PC-9 (cell line): ENCODE measurements around the gene RGS19. TPM values are rescaled to one million over a fixed set of nuclear protein-coding genes. Genes with fewer than 3 reads are reported as not detected.

ENCODE experiments used
- BruUV-seq: library from RNA; stranded (reverse); fragments of 400-500 nt; replicated peaks from 2 replicates; lab custom pipeline; 2021; lab: Mats Ljungman, UMichigan
- CTCF ChIA-PET: fragments of 300-600 bp; sonication (Branson Sonifier 250); formaldehyde crosslinking; loops from one replicate; lab custom pipeline; 2022; ENCODE audit warnings: antibody characterized with exemption; lab: Charles Lee
- POLR2A ChIA-PET: fragments of 300-600 bp; sonication (Branson Sonifier 250); formaldehyde crosslinking; loops from one replicate; lab custom pipeline; 2022; ENCODE audit warnings: antibody characterized with exemption; ENCODE audit not compliant: unreplicated experiment; lab: Charles Lee
- DNase-seq, 2 experiments: peaks; one replicate each; pipeline versions ENCODE4 v3.0.0 to v3.0.0-alpha.2; 2015 to 2022; ENCODE audit warnings: mixed read lengths in 1 of 2
- H2AFZ ChIP-seq: fragments of 200-600 bp; sonication (generic); 2 replicates; pipeline ENCODE4 v1.8.1; 2017; ENCODE audit warnings: antibody characterized with exemption
- H3F3A ChIP-seq: fragments of 200-600 bp; sonication (generic); 2 replicates; pipeline ENCODE4 v1.8.1; 2017; ENCODE audit warnings: antibody characterized with exemption, mild to moderate bottlenecking, low read depth; ENCODE audit not compliant: insufficient read depth
- H3K27ac ChIP-seq: fragments of 200-600 bp; sonication (generic); 2 replicates; pipeline ENCODE4 v1.6.1; 2016; ENCODE audit warnings: mixed run types
- H3K27me3 ChIP-seq: fragments of 200-600 bp; sonication (generic); 2 replicates; pipeline ENCODE4 v1.6.1; 2016; ENCODE audit warnings: low read depth, mixed run types; ENCODE audit not compliant: insufficient read depth
- H3K36me3 ChIP-seq: fragments of 200-600 bp; sonication (generic); 2 replicates; pipeline ENCODE4 v1.6.1; 2016; ENCODE audit warnings: low read depth, mixed run types
- H3K4me1 ChIP-seq: fragments of 200-600 bp; sonication (generic); replicated peaks from 2 replicates; pipeline ENCODE4 v1.6.1; 2016; ENCODE audit warnings: mixed run types; ENCODE audit not compliant: insufficient read depth
- H3K4me2 ChIP-seq: fragments of 200-600 bp; sonication (generic); 2 replicates; pipeline ENCODE4 v1.6.1; 2017; ENCODE audit warnings: mixed run types
- H3K4me3 ChIP-seq: fragments of 200-600 bp; sonication (generic); 2 replicates; pipeline ENCODE4 v1.6.1; 2016; ENCODE audit warnings: mixed run types
- H3K79me2 ChIP-seq: fragments of 200-600 bp; sonication (generic); 2 replicates; pipeline ENCODE4 v1.6.1; 2017; ENCODE audit warnings: low read depth, mixed run types
- H3K9me2 ChIP-seq: fragments of 200-600 bp; sonication (generic); 2 replicates; pipeline ENCODE4 v1.8.1; 2017; ENCODE audit warnings: mild to moderate bottlenecking; ENCODE audit not compliant: insufficient read depth
- H3K9me3 ChIP-seq: fragments of 200-600 bp; sonication (generic); 2 replicates; pipeline ENCODE4 v1.8.1; 2016; ENCODE audit warnings: low read depth; ENCODE audit not compliant: insufficient read depth
- H4K20me1 ChIP-seq: fragments of 200-600 bp; sonication (generic); 2 replicates; pipeline ENCODE4 v1.8.1; 2017; ENCODE audit not compliant: insufficient read depth
- CTCF ChIP-seq: fragments of 200-600 bp; sonication (generic); conservative IDR thresholded peaks from 2 replicates; pipeline ENCODE4 v1.6.1; 2017; ENCODE audit warnings: mixed run types, antibody characterized with exemption, mild to moderate bottlenecking, moderate library complexity
- EZH2 ChIP-seq: fragments of 200-600 bp; sonication (generic); IDR thresholded peaks from 2 replicates; pipeline ENCODE4 v1.8.0; 2017; ENCODE audit warnings: antibody characterized with exemption, low read depth
- intact Hi-C: fragments of 100-400 bp; cut with micrococcal nuclease; formaldehyde crosslinking; loops from one replicate; pipeline ENCODE4 v1.10.0; 2022; ENCODE audit not compliant: unreplicated experiment
- total RNA-seq: library from RNA; stranded (reverse); gene quantifications from 2 replicates; pipeline ENCODE4 v1.2.3, GENCODE V29; 2021

RGS19 gene
- total RNA-seq, 1 experiment from 2014 or later: 33.3 TPM

- Histone ChIP-seq H3K27ac (peak overlapping the region; percentile 22; the same call in 1 of the 2 replicates), H3F3A (peaks cover 20% of the 10 kb centered on the region; the same call in 1 of the 2 replicates), H4K20me1 (peaks cover 11% of the 10 kb centered on the region), H3K36me3 (no peaks in the 10 kb centered on the region), H3K9me3 (no peaks in the 10 kb centered on the region), H3K27me3 (no peaks in the 10 kb centered on the region), H3K4me1 (peaks cover 47% of the 10 kb centered on the region), H3K79me2 (peaks cover 19% of the 10 kb centered on the region), H2AFZ (no peak overlapping the region), H3K9me2 (no peaks in the 10 kb centered on the region), H3K4me3 (no peak overlapping the region), H3K4me2 (peak overlapping the region; percentile 96)
- ChIA-PET POLR2A (interaction anchor here (0.6 to 1.0 kb wide), 3 partner anchors 68 to 424 kb away, joined by 3 to 8 read pairs (median 3); no protein-coding TSS in a partner anchor), CTCF (interaction anchor here (1.2 to 1.3 kb wide), 2 partner anchors 26 to 527 kb away, joined by 4 to 5 read pairs; no protein-coding TSS in a partner anchor)
- no peak for DNase-seq
- no TSS peak for BruUV-seq
- TF ChIP-seq CTCF (no peak), EZH2 (no peak)
- intact Hi-C loops: loop anchor here (10.0 kb wide), 1 partner anchor 201 kb away; the partner anchor contains the start of genes ABHD16B and TPD52L2
Measured at GRCh38 chr20:64065062-64065973, 14.0 kb downstream of the RGS19 start.

DNA sequence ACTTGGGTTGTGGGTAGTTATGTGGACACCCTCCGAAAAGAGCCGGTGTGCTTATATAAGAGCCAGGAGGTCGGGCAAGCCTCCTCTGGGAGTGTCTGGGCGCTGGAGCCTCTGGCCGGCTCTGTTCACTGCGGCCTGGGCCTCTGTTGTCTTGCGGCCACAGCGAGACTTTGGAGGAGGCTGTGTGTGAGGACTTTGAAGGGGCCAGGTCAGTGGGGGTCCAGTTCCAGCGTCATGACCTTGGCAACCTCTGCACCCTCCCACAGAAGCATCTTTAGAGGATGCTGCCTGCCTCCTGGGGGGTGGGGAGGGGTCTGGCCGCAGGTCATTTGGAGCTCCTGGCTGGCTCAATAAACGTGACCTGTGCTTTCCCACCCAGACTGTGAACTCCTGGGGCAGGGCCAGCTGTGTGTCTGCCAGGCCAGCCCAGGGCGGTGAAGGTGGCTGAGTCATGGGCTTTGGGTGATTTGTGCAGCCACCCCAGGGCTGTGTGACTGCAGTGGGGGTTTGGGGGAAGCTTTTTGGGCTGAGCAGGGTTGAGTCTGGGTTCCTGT, 15.1 kb downstream of the RGS19 start:
- Histone ChIP-seq H3K27me3 (no peaks in the 10 kb centered on the region), H3K79me2 (peaks cover 19% of the 10 kb centered on the region), H3K36me3 (no peaks in the 10 kb centered on the region), H2AFZ (no peak overlapping the region), H3K4me3 (peak overlapping the region; percentile 90), H3K9me3 (no peaks in the 10 kb centered on the region), H3F3A (peaks cover 29% of the 10 kb centered on the region; the same call in 1 of the 2 replicates), H3K9me2 (no peaks in the 10 kb centered on the region), H3K4me1 (peaks cover 47% of the 10 kb centered on the region), H4K20me1 (peaks cover 5% of the 10 kb centered on the region), H3K4me2 (peak overlapping the region; percentile 96), H3K27ac (peak overlapping the region; percentile 61)
- TSS peak; percentile 48 for BruUV-seq
- CTCF ChIA-PET: interaction anchor here (0.6 kb wide), 1 partner anchor 355 kb away, joined by 8 read pairs; no protein-coding TSS in a partner anchor
- intact Hi-C loops: loop anchor here (10.0 kb wide), 1 partner anchor 199 kb away; the partner anchor contains the start of genes ABHD16B and TPD52L2
- POLR2A ChIA-PET: no interaction called here
- peak; percentile 60 to 72 for DNase-seq
- TF ChIP-seq EZH2 (no peak), CTCF (no peak)
